ENCODE data around the gene KLHL26.
"Not testable (repeated sequence)": the region's sequence is repeated elsewhere in the genome, so short reads cannot be mapped to it uniquely, and the experiment has no call there.

KLHL26 gene

DNA sequence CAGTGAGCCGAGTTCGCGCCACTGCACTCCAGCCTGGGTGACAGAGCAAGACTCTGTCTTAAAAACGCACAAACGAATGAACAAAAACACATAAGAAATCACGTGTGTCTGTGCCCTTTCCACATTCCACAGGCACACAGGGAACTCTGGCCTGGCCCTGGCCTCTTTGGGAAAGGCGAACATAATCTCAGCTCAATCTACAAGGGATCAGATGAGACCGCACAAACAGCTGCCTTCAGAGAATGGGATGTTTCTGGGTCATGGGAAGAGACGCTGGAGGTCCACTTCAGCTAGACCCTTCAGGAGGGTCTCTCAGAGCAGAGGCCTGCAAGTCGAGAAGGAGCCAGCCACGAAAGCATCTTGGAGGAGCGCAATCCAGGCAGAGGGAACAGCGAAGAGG is 40.3 kb downstream of the KLHL26 start:
- TF ChIP-seq, protein P1, sequence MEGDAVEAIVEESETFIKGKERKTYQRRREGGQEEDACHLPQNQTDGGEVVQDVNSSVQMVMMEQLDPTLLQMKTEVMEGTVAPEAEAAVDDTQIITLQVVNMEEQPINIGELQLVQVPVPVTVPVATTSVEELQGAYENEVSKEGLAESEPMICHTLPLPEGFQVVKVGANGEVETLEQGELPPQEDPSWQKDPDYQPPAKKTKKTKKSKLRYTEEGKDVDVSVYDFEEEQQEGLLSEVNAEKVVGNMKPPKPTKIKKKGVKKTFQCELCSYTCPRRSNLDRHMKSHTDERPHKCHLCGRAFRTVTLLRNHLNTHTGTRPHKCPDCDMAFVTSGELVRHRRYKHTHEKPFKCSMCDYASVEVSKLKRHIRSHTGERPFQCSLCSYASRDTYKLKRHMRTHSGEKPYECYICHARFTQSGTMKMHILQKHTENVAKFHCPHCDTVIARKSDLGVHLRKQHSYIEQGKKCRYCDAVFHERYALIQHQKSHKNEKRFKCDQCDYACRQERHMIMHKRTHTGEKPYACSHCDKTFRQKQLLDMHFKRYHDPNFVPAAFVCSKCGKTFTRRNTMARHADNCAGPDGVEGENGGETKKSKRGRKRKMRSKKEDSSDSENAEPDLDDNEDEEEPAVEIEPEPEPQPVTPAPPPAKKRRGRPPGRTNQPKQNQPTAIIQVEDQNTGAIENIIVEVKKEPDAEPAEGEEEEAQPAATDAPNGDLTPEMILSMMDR (IDR thresholded peaks at IDR 0.05; ENCODE audit: low read depth, low read length, missing control alignments) = no peak
- H3K4me3 ChIP-seq (ENCODE audit: low read depth, low read length) = no peak overlapping the region
- DNase-seq (ENCODE audit: low read depth) = no peak

DNA sequence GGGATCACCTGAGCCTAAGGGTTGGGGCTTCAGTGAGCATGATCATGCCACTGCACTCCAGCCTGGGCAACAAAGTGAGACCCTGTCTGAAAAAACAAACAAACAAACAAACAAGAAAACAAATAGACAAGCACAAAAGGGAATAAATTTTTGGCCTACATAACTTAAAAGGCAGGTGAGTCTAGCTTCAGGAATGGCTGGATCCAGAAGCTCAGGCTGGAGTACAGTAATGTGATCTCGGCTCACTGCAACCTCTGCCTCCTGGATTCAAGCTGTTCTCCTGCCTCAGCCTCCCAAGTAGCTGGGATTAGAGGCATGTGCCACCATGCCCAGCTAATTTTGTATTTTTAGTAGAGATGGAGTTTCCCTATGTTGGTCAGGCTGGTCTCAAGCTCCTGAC is 43.3 kb downstream of the KLHL26 start:
- not testable (repeated sequence) for H3K4me3 ChIP-seq (ENCODE audit: low read depth, low read length); DNase-seq (ENCODE audit: low read depth)

DNA sequence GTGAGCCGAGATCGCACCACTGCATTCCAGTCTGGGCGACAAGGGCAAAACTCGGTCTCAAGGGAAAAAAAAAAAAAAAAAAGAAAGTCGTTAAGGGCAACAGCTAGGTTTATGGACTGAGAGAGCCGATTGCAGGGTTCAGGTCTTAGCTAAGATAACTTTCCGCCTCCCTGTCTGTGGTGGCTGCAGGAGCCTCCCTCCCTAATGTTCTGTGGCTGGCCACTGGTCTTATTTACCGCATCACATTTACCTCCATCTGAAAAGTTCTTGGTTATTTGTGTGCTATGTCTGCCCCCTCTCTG is 45.9 kb downstream of the KLHL26 start:
- H3K4me3 ChIP-seq (ENCODE audit: low read depth, low read length) = peak overlapping the region; percentile 72
- no peak for DNase-seq (ENCODE audit: low read depth)
- TF ChIP-seq, protein P1 (IDR thresholded peaks at IDR 0.05; ENCODE audit: low read depth, low read length, missing control alignments) = no peak

- no peak for DNase-seq (ENCODE audit: low read depth)
- H3K4me3 ChIP-seq (ENCODE audit: low read depth, low read length) = peak within 1 kb of the TSS; percentile 72
- TF ChIP-seq, protein P1 (IDR thresholded peaks at IDR 0.05; ENCODE audit: low read depth, low read length, missing control alignments) = no peak
Observed at GRCh38 chr19:18683109-18683957, 46.5 kb downstream of the KLHL26 start, which contains the start of gene CRTC1. CRTC1 (plus strand) TSS chr19:18683680; CDS start chr19:18683703, 23 bp downstream.

GRCh38 chr19:18683958-18684641 is 47.3 kb downstream of the KLHL26 start:
- DNase-seq (ENCODE audit: low read depth) = no peak
- TF ChIP-seq, protein P1 (IDR thresholded peaks at IDR 0.05; ENCODE audit: low read depth, low read length, missing control alignments) = no peak
- H3K4me3 ChIP-seq (ENCODE audit: low read depth, low read length) = peak overlapping the region; percentile 66

GRCh38 chr19:18684642-18684993 is 47.8 kb downstream of the KLHL26 start:
- no peak overlapping the region for H3K4me3 ChIP-seq (ENCODE audit: low read depth, low read length)
- TF ChIP-seq, protein P1 (IDR thresholded peaks at IDR 0.05; ENCODE audit: low read depth, low read length, missing control alignments) = no peak
- DNase-seq (ENCODE audit: low read depth) = no peak

- DNase-seq (ENCODE audit: low read depth) = no peak
- H3K4me3 ChIP-seq (ENCODE audit: low read depth, low read length) = no peak overlapping the region
- TF ChIP-seq, protein P1 (IDR thresholded peaks at IDR 0.05; ENCODE audit: low read depth, low read length, missing control alignments) = no peak
Observed at GRCh38 chr19:18685597-18686190, 48.9 kb downstream of the KLHL26 start.

Data from GM12864 (cell line).